Measurements from ENCODE around the gene SPOCK2. TPM values are rescaled to one million over a fixed set of nuclear protein-coding genes. Genes with fewer than 3 reads are reported as not detected.

Gene SPOCK2
- total RNA-seq, 1 experiment from 2014 or later = 1.1 TPM

DNA sequence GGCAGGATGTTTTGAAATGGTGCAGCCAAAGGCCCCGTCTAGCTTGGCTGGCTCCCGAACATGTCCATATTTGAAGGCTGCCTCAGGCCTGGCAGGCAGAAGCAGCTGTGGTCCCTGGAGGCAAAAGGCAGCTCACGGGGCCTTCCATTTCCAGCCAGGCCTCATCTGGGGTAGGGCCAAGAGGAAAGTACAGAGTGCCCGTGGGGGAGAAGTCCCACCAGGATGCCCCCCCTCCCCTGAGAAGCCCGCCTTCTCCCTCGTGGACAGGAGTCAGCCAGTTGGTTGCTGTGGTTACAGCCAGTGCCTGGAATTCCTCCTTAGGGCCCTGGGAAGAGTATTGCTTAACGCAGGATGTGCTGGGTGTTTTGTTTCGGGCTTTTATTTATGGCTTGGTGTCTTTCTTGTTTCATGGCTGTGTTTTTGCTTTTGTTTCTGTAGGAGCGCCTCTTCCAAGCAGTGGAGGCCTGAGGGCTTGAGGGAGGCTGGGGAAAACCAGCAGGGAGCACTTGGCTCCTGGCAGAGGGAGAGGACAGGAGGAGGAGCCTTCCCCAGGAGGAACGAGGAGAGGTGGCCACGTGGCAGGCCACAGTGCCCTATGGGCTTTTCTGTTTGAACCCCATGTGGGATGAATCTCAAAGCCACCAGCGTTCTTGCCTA is 78.8 kb downstream of the SPOCK2 start (continued):
- TF ChIP-seq, protein P1, sequence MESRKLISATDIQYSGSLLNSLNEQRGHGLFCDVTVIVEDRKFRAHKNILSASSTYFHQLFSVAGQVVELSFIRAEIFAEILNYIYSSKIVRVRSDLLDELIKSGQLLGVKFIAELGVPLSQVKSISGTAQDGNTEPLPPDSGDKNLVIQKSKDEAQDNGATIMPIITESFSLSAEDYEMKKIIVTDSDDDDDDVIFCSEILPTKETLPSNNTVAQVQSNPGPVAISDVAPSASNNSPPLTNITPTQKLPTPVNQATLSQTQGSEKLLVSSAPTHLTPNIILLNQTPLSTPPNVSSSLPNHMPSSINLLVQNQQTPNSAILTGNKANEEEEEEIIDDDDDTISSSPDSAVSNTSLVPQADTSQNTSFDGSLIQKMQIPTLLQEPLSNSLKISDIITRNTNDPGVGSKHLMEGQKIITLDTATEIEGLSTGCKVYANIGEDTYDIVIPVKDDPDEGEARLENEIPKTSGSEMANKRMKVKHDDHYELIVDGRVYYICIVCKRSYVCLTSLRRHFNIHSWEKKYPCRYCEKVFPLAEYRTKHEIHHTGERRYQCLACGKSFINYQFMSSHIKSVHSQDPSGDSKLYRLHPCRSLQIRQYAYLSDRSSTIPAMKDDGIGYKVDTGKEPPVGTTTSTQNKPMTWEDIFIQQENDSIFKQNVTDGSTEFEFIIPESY (IDR thresholded peaks at IDR 0.05; ENCODE audit: extremely low read depth, insufficient replicate concordance, low read length) = no peak
- TF ChIP-seq YY1 (IDR thresholded peaks at IDR 0.05; ENCODE audit: extremely low read depth, insufficient replicate concordance, low read depth, low read length) = no peak
- no peak for TF ChIP-seq POLR2AphosphoS5 (IDR thresholded peaks at IDR 0.05; ENCODE audit: low read depth, low read length)
- TF ChIP-seq CEBPB (IDR thresholded peaks at IDR 0.05; ENCODE audit: low read depth) = no peak
- TF ChIP-seq, protein P2, sequence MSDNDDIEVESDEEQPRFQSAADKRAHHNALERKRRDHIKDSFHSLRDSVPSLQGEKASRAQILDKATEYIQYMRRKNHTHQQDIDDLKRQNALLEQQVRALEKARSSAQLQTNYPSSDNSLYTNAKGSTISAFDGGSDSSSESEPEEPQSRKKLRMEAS (IDR thresholded peaks at IDR 0.05) = no peak
- no peak for TF ChIP-seq SRF (IDR thresholded peaks at IDR 0.05; ENCODE audit: low read depth)

DNA sequence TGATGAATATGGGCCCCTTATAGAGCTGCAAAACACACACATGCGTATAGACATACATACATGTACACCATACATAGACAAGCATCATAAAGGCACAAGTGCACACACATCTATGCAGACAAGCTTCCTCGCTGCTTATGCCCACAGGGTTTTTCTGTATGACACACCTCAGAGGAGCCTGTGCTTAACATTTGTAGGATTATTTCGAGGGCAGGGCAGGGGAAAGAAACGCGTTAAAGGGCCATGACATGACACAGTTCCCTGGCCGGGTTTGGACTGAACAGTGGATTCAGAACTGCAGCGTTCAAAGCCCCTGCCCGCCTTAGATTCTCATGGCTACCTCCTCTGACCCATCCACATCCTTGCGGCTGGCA is 79.3 kb downstream of the SPOCK2 start:
- H3K27ac ChIP-seq (ENCODE audit: low read depth, low read length) = no peak overlapping the region
- intact Hi-C loops (cut with micrococcal nuclease) = no loop called here
- H2AFZ ChIP-seq (ENCODE audit: low read depth, low read length, poor library complexity, severe bottlenecking) = no peak overlapping the region
- H4K20me1 ChIP-seq (ENCODE audit: insufficient read depth) = no peaks in the 10 kb centered on the region
- RAD21 ChIA-PET (ENCODE audit: low non-redundant PET in 1 of 2, low total read pairs in 2 of 2, uncharacterized antibody in 2 of 2, unreplicated experiment in 2 of 2) = no interaction called here
- no peaks in the 10 kb centered on the region for H3K4me1 ChIP-seq (ENCODE audit: control insufficient read depth in 1 of 2, insufficient read depth in 2 of 2, low read length in 2 of 2)
- CTCF ChIA-PET = no interaction called here
- no peaks in the 10 kb centered on the region for H3K9me2 ChIP-seq (ENCODE audit: insufficient read depth)
- no TSS peak for BruUV-seq (replicated peaks)
- H3K27me3 ChIP-seq (ENCODE audit: insufficient read depth, low read length) = no peaks in the 10 kb centered on the region
- H3K4me3 ChIP-seq (replicated peaks in 1 of 2; ENCODE audit: low read depth in 1 of 2, low read length in 2 of 2) = no peak overlapping the region
- H3K79me2 ChIP-seq (ENCODE audit: insufficient read depth, low read length) = peaks cover 7% of the 10 kb centered on the region; the same call in 1 of the 2 replicates
- H3K36me3 ChIP-seq (ENCODE audit: control insufficient read depth in 1 of 2, insufficient read depth in 2 of 2, low read length in 2 of 2) = peaks cover 2 to 7% of the 10 kb centered on the region in 2 experiments; a peak in 3 of 4 replicates
- no peak overlapping the region for H3K9ac ChIP-seq (ENCODE audit: low read length)
- no peak; the same call in 1 of the 2 replicates for ATAC-seq
- POLR2A ChIA-PET = no interaction called here
- H3K4me2 ChIP-seq (ENCODE audit: low read length) = no peak overlapping the region
- no peaks in the 10 kb centered on the region for H3K9me3 ChIP-seq (ENCODE audit: control insufficient read depth in 1 of 2, insufficient read depth in 1 of 2, low read depth in 1 of 2, low read length in 2 of 2)
- TF ChIP-seq, protein P3, sequence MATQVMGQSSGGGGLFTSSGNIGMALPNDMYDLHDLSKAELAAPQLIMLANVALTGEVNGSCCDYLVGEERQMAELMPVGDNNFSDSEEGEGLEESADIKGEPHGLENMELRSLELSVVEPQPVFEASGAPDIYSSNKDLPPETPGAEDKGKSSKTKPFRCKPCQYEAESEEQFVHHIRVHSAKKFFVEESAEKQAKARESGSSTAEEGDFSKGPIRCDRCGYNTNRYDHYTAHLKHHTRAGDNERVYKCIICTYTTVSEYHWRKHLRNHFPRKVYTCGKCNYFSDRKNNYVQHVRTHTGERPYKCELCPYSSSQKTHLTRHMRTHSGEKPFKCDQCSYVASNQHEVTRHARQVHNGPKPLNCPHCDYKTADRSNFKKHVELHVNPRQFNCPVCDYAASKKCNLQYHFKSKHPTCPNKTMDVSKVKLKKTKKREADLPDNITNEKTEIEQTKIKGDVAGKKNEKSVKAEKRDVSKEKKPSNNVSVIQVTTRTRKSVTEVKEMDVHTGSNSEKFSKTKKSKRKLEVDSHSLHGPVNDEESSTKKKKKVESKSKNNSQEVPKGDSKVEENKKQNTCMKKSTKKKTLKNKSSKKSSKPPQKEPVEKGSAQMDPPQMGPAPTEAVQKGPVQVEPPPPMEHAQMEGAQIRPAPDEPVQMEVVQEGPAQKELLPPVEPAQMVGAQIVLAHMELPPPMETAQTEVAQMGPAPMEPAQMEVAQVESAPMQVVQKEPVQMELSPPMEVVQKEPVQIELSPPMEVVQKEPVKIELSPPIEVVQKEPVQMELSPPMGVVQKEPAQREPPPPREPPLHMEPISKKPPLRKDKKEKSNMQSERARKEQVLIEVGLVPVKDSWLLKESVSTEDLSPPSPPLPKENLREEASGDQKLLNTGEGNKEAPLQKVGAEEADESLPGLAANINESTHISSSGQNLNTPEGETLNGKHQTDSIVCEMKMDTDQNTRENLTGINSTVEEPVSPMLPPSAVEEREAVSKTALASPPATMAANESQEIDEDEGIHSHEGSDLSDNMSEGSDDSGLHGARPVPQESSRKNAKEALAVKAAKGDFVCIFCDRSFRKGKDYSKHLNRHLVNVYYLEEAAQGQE (IDR thresholded peaks at IDR 0.05; ENCODE audit: low read depth) = no peak
- no peak for TF ChIP-seq JUND (IDR thresholded peaks at IDR 0.05)
- TF ChIP-seq, protein P4, sequence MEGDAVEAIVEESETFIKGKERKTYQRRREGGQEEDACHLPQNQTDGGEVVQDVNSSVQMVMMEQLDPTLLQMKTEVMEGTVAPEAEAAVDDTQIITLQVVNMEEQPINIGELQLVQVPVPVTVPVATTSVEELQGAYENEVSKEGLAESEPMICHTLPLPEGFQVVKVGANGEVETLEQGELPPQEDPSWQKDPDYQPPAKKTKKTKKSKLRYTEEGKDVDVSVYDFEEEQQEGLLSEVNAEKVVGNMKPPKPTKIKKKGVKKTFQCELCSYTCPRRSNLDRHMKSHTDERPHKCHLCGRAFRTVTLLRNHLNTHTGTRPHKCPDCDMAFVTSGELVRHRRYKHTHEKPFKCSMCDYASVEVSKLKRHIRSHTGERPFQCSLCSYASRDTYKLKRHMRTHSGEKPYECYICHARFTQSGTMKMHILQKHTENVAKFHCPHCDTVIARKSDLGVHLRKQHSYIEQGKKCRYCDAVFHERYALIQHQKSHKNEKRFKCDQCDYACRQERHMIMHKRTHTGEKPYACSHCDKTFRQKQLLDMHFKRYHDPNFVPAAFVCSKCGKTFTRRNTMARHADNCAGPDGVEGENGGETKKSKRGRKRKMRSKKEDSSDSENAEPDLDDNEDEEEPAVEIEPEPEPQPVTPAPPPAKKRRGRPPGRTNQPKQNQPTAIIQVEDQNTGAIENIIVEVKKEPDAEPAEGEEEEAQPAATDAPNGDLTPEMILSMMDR (IDR thresholded peaks at IDR 0.05 in 2 of 3, conservative IDR thresholded peaks at IDR 0.05 in 1 of 3; ENCODE audit: borderline replicate concordance in 1 of 3, insufficient read depth in 1 of 3, low read depth in 2 of 3, low read length in 2 of 3) = no peak
- no peak for TF ChIP-seq SRF (IDR thresholded peaks at IDR 0.05; ENCODE audit: low read depth)
- TF ChIP-seq YY1 (IDR thresholded peaks at IDR 0.05; ENCODE audit: extremely low read depth, insufficient replicate concordance, low read depth, low read length) = no peak
- no peak for TF ChIP-seq EZH2 (IDR thresholded peaks at IDR 0.05)
- no peak for TF ChIP-seq TCF7L2 (IDR thresholded peaks at IDR 0.05; ENCODE audit: borderline replicate concordance, extremely low read depth, insufficient read depth, insufficient read length)
- no peak for TF ChIP-seq ELF1 (IDR thresholded peaks at IDR 0.05; ENCODE audit: borderline replicate concordance, low read depth)
- TF ChIP-seq RAD21 (IDR thresholded peaks at IDR 0.05; ENCODE audit: low read depth) = no peak
- no peak for TF ChIP-seq CEBPB (IDR thresholded peaks at IDR 0.05; ENCODE audit: low read depth)
- no peak for TF ChIP-seq EZH2phosphoT487 (IDR thresholded peaks at IDR 0.05; ENCODE audit: borderline replicate concordance)
- TF ChIP-seq ZNF274 (IDR thresholded peaks at IDR 0.05; ENCODE audit: low read depth, low read length) = no peak
- no peak for DNase-seq (ENCODE audit: low read depth, low spot score)
